Activated CD4-positive, alpha-beta memory T cell treated with anti-CD3 and anti-CD28 coated beads for 36 hours (primary cell): Measurements from ENCODE around the gene FCRL5. TPM values are rescaled to one million over a fixed set of nuclear protein-coding genes. Genes with fewer than 3 reads are reported as not detected.
"Not testable (repeated sequence)": the region's sequence is repeated elsewhere in the genome, so short reads cannot be mapped to it uniquely, and the experiment has no call there.

ENCODE experiments used
- CTCF ChIA-PET: fragments of 350-600 bp; sonication (Branson Sonifier 250); formaldehyde crosslinking; loops from one replicate; lab custom pipeline; 2021; ENCODE audit warnings: antibody characterized with exemption, inconsistent platforms; lab: Charles Lee
- POLR2A ChIA-PET: fragments of 350-600 bp; sonication (Branson Sonifier 250); formaldehyde crosslinking; loops from one replicate; lab custom pipeline; 2021; ENCODE audit warnings: antibody characterized with exemption; lab: Charles Lee
- DNase-seq: peaks from one replicate; pipeline ENCODE4 v3.0.0-alpha.2; 2020
- H3K27ac Mint-ChIP-seq: one replicate; pipeline ENCODE4 v1.8.0; 2021; ENCODE audit warnings: mixed read lengths
- H3K27me3 Mint-ChIP-seq: one replicate; pipeline ENCODE4 v1.8.0; 2021; ENCODE audit warnings: mixed read lengths
- H3K36me3 Mint-ChIP-seq: one replicate; pipeline ENCODE4 v1.8.0; 2021; ENCODE audit warnings: mixed read lengths
- H3K4me1 Mint-ChIP-seq: one replicate; pipeline ENCODE4 v1.8.0; 2021; ENCODE audit warnings: low read depth, mixed read lengths
- H3K4me3 Mint-ChIP-seq: one replicate; pipeline ENCODE4 v1.8.0; 2021; ENCODE audit warnings: mild to moderate bottlenecking, mixed read lengths
- H3K9me3 Mint-ChIP-seq: one replicate; pipeline ENCODE4 v1.8.0; 2021; ENCODE audit warnings: mixed read lengths
- intact Hi-C: fragments of 100-400 bp; cut with micrococcal nuclease; formaldehyde crosslinking; loops from one replicate; pipeline ENCODE4 v1.15.1; 2023
- total RNA-seq, 2 experiments: library from RNA; stranded (reverse); gene quantifications; one replicate each; pipeline ENCODE4 v1.2.3, GENCODE V29; 2021

FCRL5 gene
- total RNA-seq, 2 experiments from 2014 or later, result not detected

GRCh38 chr1:157497987-157498735 lies 54.2 kb downstream of the FCRL5 start:
- no peak for DNase-seq
- Mint-ChIP-seq H3K27me3 (peaks cover 22% of the 10 kb centered on the region), H3K27ac (no peak overlapping the region), H3K4me1 (no peaks in the 10 kb centered on the region), H3K4me3 (no peak overlapping the region), H3K9me3 (no peaks in the 10 kb centered on the region), H3K36me3 (no peaks in the 10 kb centered on the region)
- ChIA-PET POLR2A (no interaction called here), CTCF (no interaction called here)
- intact Hi-C loops, result no loop called here

- H3K4me3 Mint-ChIP-seq, result no peak overlapping the region
- no peaks in the 10 kb centered on the region for H3K9me3 Mint-ChIP-seq
- POLR2A ChIA-PET, result no interaction called here
- no peaks in the 10 kb centered on the region for H3K4me1 Mint-ChIP-seq
- CTCF ChIA-PET, result interaction anchor here (1.1 kb wide), 1 partner anchor 14 kb away, joined by 5 read pairs; no protein-coding TSS in a partner anchor
- H3K36me3 Mint-ChIP-seq, result no peaks in the 10 kb centered on the region
- DNase-seq, result no peak
- intact Hi-C loops, result no loop called here
- peaks cover 25% of the 10 kb centered on the region for H3K27me3 Mint-ChIP-seq
- H3K27ac Mint-ChIP-seq, result no peak overlapping the region
Measured at GRCh38 chr1:157497284-157497683, 55.0 kb downstream of the FCRL5 start.

- H3K27ac Mint-ChIP-seq, result no peak overlapping the region
- ChIA-PET POLR2A (no interaction called here), CTCF (interaction anchor here (0.8 to 3.1 kb wide), 11 partner anchors 10 to 300 kb away, joined by 3 to 22 read pairs (median 5); no protein-coding TSS in a partner anchor)
- peak; percentile 27 for DNase-seq
- H3K4me1 Mint-ChIP-seq, result no peaks in the 10 kb centered on the region
- H3K4me3 Mint-ChIP-seq, result no peak overlapping the region
- no peaks in the 10 kb centered on the region for H3K9me3 Mint-ChIP-seq
- intact Hi-C loops, result no loop called here
- H3K36me3 Mint-ChIP-seq, result no peaks in the 10 kb centered on the region
- peaks cover 25% of the 10 kb centered on the region for H3K27me3 Mint-ChIP-seq
Measured at GRCh38 chr1:157496121-157496526, 56.2 kb downstream of the FCRL5 start.

GRCh38 chr1:157495285-157495684 lies 57.0 kb downstream of the FCRL5 start:
- intact Hi-C loops, result no loop called here
- no peak overlapping the region for H3K27ac Mint-ChIP-seq
- H3K4me3 Mint-ChIP-seq, result no peak overlapping the region
- H3K27me3 Mint-ChIP-seq, result peaks cover 24% of the 10 kb centered on the region
- POLR2A ChIA-PET, result no interaction called here
- no peaks in the 10 kb centered on the region for H3K4me1 Mint-ChIP-seq
- no peaks in the 10 kb centered on the region for H3K9me3 Mint-ChIP-seq
- no peaks in the 10 kb centered on the region for H3K36me3 Mint-ChIP-seq
- CTCF ChIA-PET, result interaction anchor here (0.6 to 3.1 kb wide), 16 partner anchors 9 to 324 kb away, joined by 3 to 22 read pairs (median 5); no protein-coding TSS in a partner anchor
- DNase-seq, result no peak

GRCh38 chr1:157494093-157494492 lies 58.2 kb downstream of the FCRL5 start:
- POLR2A ChIA-PET, result no interaction called here
- H3K9me3 Mint-ChIP-seq, result no peaks in the 10 kb centered on the region

GRCh38 chr1:157490467-157491165 lies 61.7 kb downstream of the FCRL5 start:
- no peaks in the 10 kb centered on the region for H3K9me3 Mint-ChIP-seq
- CTCF ChIA-PET, result interaction anchor here (0.7 to 1.7 kb wide), 4 partner anchors 114 to 998 kb away, joined by 4 to 11 read pairs (median 6); no protein-coding TSS in a partner anchor

More at GRCh38 chr1:157494093-157494492, 58.2 kb downstream of the FCRL5 start:
- Mint-ChIP-seq H3K36me3 (no peaks in the 10 kb centered on the region), H3K27me3 (peaks cover 21% of the 10 kb centered on the region), H3K27ac (no peak overlapping the region), H3K4me3 (no peak overlapping the region), H3K4me1 (no peaks in the 10 kb centered on the region)
- intact Hi-C loops, result no loop called here
- CTCF ChIA-PET, result interaction anchor here (1.5 to 3.1 kb wide), 7 partner anchors 8 to 322 kb away, joined by 3 to 22 read pairs (median 9); no protein-coding TSS in a partner anchor
- DNase-seq, result no peak

GRCh38 chr1:157488156-157488555 lies 64.2 kb downstream of the FCRL5 start:
- Mint-ChIP-seq H3K4me3 (no peak overlapping the region), H3K36me3 (no peaks in the 10 kb centered on the region), H3K4me1 (no peaks in the 10 kb centered on the region), H3K27ac (no peak overlapping the region), H3K9me3 (no peaks in the 10 kb centered on the region), H3K27me3 (peaks cover 4% of the 10 kb centered on the region)
- no peak for DNase-seq
- ChIA-PET POLR2A (no interaction called here), CTCF (interaction anchor here (1.4 kb wide), 1 partner anchor 117 kb away, joined by 6 read pairs; no protein-coding TSS in a partner anchor)
- intact Hi-C loops, result loop anchor here (2.0 to 5.0 kb wide), 2 partner anchors 117 to 396 kb away; no protein-coding TSS in a partner anchor

More at GRCh38 chr1:157490467-157491165, 61.7 kb downstream of the FCRL5 start:
- H3K27ac Mint-ChIP-seq, result no peak overlapping the region
- H3K27me3 Mint-ChIP-seq, result peaks cover 19% of the 10 kb centered on the region
- DNase-seq, result peak; percentile 75
- no peaks in the 10 kb centered on the region for H3K4me1 Mint-ChIP-seq
- intact Hi-C loops, result loop anchor here (1.0 kb wide), 1 partner anchor 113 kb away; no protein-coding TSS in a partner anchor
- no peaks in the 10 kb centered on the region for H3K36me3 Mint-ChIP-seq
- POLR2A ChIA-PET, result no interaction called here
- no peak overlapping the region for H3K4me3 Mint-ChIP-seq

GRCh38 chr1:157487504-157487903 lies 64.8 kb downstream of the FCRL5 start:
- intact Hi-C loops, result loop anchor here (5.0 kb wide), 1 partner anchor 395 kb away; no protein-coding TSS in a partner anchor
- H3K36me3 Mint-ChIP-seq, result no peaks in the 10 kb centered on the region
- CTCF ChIA-PET, result interaction anchor here (1.4 kb wide), 1 partner anchor 117 kb away, joined by 6 read pairs; no protein-coding TSS in a partner anchor
- H3K27ac Mint-ChIP-seq, result no peak overlapping the region
- POLR2A ChIA-PET, result no interaction called here
- DNase-seq, result no peak
- peaks cover 2% of the 10 kb centered on the region for H3K27me3 Mint-ChIP-seq
- no peaks in the 10 kb centered on the region for H3K9me3 Mint-ChIP-seq
- no peak overlapping the region for H3K4me3 Mint-ChIP-seq
- H3K4me1 Mint-ChIP-seq, result no peaks in the 10 kb centered on the region

GRCh38 chr1:157487096-157487495 lies 65.2 kb downstream of the FCRL5 start:
- no peaks in the 10 kb centered on the region for H3K36me3 Mint-ChIP-seq
- DNase-seq, result no peak
- H3K4me3 Mint-ChIP-seq, result no peak overlapping the region
- intact Hi-C loops, result loop anchor here (5.0 kb wide), 1 partner anchor 395 kb away; no protein-coding TSS in a partner anchor
- no peaks in the 10 kb centered on the region for H3K4me1 Mint-ChIP-seq
- no peak overlapping the region for H3K27ac Mint-ChIP-seq
- POLR2A ChIA-PET, result no interaction called here
- CTCF ChIA-PET, result interaction anchor here (1.4 to 2.7 kb wide), 2 partner anchors 8 to 116 kb away, joined by 6 to 9 read pairs; no protein-coding TSS in a partner anchor
- H3K9me3 Mint-ChIP-seq, result no peaks in the 10 kb centered on the region
- no peaks in the 10 kb centered on the region for H3K27me3 Mint-ChIP-seq

GRCh38 chr1:157486400-157486799 lies 65.9 kb downstream of the FCRL5 start:
- ChIA-PET POLR2A (interaction anchor here (0.5 kb wide), 1 partner anchor 101 kb away, joined by 3 read pairs; no protein-coding TSS in a partner anchor), CTCF (interaction anchor here (2.7 kb wide), 1 partner anchor 9 kb away, joined by 9 read pairs; no protein-coding TSS in a partner anchor)
- not testable (repeated sequence) for H3K36me3 Mint-ChIP-seq, DNase-seq, H3K4me3 Mint-ChIP-seq, H3K27ac Mint-ChIP-seq, H3K4me1 Mint-ChIP-seq, H3K9me3 Mint-ChIP-seq, H3K27me3 Mint-ChIP-seq
- intact Hi-C loops, result loop anchor here (5.0 kb wide), 1 partner anchor 394 kb away; no protein-coding TSS in a partner anchor

- Mint-ChIP-seq H3K27me3 (no peaks in the 10 kb centered on the region), H3K36me3 (no peaks in the 10 kb centered on the region), H3K27ac (no peak overlapping the region), H3K4me3 (no peak overlapping the region), H3K9me3 (no peaks in the 10 kb centered on the region), H3K4me1 (no peaks in the 10 kb centered on the region)
- POLR2A ChIA-PET, result interaction anchor here (0.5 kb wide), 1 partner anchor 100 kb away, joined by 3 read pairs; no protein-coding TSS in a partner anchor
- intact Hi-C loops, result loop anchor here (5.0 kb wide), 1 partner anchor 393 kb away; no protein-coding TSS in a partner anchor
- DNase-seq, result no peak
- CTCF ChIA-PET, result interaction anchor here (0.5 to 2.7 kb wide), 2 partner anchors 10 to 384 kb away, joined by 4 to 9 read pairs; no protein-coding TSS in a partner anchor
Measured at GRCh38 chr1:157485793-157486192, 66.5 kb downstream of the FCRL5 start.
